ENCODE data around the gene MYPN. TPM values are rescaled to one million over a fixed set of nuclear protein-coding genes. Genes with fewer than 3 reads are reported as not detected.
"Not testable (repeated sequence)": the region's sequence is repeated elsewhere in the genome, so short reads cannot be mapped to it uniquely, and the experiment has no call there.

Gene MYPN
- total and polyA plus RNA-seq, 2 donors = 0.11 to 0.19 TPM

GRCh38 chr10:68235581-68235980, 126.3 kb downstream of the MYPN start:
- Histone ChIP-seq H3K9me3 (ENCODE audit: control insufficient read depth in 2 of 2, insufficient read depth in 1 of 2, low read length in 1 of 2) (no peaks in the 10 kb centered on the region), H3K36me3 (ENCODE audit: control insufficient read depth in 2 of 2, insufficient read depth in 2 of 2, low read length in 1 of 2) (no peaks in the 10 kb centered on the region), H3K27ac (ENCODE audit: low read depth in 1 of 2, low read length in 1 of 2) (no peak overlapping the region), H3K4me3 (ENCODE audit: low read length in 2 of 2) (no peak overlapping the region), H3K4me1 (ENCODE audit: control insufficient read depth in 2 of 2, insufficient read depth in 2 of 2, low read length in 2 of 2) (peaks cover 0 to 7% of the 10 kb centered on the region in 2 donors), H3K27me3 (ENCODE audit: control insufficient read depth in 2 of 2, insufficient read depth in 1 of 2, low read length in 1 of 2) (peaks cover 9 to 20% of the 10 kb centered on the region in 2 donors)
- no peak for DNase-seq (ENCODE audit: low read depth in 6 of 9, low spot score in 9 of 9)

DNA sequence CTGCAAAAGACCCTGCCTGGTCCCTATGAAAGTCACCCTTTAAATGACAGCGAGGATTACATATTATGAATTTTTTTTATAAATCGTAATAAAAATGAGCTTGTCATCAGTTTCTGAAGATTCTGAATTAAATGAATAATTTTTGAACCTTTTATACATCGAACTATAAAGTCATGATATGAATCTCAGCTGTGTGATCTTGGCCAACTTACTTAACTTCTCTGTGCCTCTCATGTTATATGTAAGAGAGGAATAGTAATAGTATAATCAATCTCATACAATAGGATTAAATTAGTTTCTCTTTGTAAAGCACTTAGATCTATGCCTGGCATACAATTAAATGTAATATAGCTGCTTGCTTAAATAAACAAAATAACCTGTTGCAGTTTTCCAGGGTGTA, 127.9 kb downstream of the MYPN start:
- no peak for DNase-seq (ENCODE audit: low read depth in 6 of 9, low spot score in 9 of 9)
- Histone ChIP-seq H3K27ac (ENCODE audit: low read depth in 1 of 2, low read length in 1 of 2) (no peak overlapping the region), H3K36me3 (ENCODE audit: control insufficient read depth in 2 of 2, insufficient read depth in 2 of 2, low read length in 1 of 2) (no peaks in the 10 kb centered on the region), H3K27me3 (ENCODE audit: control insufficient read depth in 2 of 2, insufficient read depth in 1 of 2, low read length in 1 of 2) (peaks cover 0 to 5% of the 10 kb centered on the region in 2 donors), H3K4me3 (ENCODE audit: low read length in 2 of 2) (no peak overlapping the region), H3K4me1 (ENCODE audit: control insufficient read depth in 2 of 2, insufficient read depth in 2 of 2, low read length in 2 of 2) (no peaks in the 10 kb centered on the region), H3K9me3 (ENCODE audit: control insufficient read depth in 2 of 2, insufficient read depth in 1 of 2, low read length in 1 of 2) (no peaks in the 10 kb centered on the region)
- WGBS = 98% methylated on average over 3 of the region's 3 CpGs

DNA sequence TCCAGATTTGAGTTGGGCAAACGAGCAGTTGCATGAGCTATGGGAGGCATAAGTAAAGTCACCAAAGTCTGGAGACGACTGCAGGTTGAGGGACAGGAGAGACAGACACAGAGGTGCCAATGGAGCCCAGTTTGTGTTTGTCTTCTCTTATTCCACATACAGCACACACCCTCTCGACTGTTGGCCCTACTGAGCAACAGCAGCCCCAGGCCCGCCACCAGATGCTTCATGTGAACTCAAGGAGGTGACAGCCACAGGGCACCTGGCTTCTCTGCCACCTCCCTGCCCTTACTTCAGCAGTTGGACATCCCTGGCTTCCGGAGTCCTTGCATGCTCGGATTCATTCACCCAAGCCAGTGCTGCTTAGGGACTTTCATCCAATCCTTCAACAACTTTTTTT, 129.1 kb downstream of the MYPN start:
- Histone ChIP-seq H3K27ac (ENCODE audit: low read depth in 1 of 2, low read length in 1 of 2) (no peak overlapping the region), H3K9me3 (ENCODE audit: control insufficient read depth in 2 of 2, insufficient read depth in 1 of 2, low read length in 1 of 2) (no peaks in the 10 kb centered on the region), H3K4me1 (ENCODE audit: control insufficient read depth in 2 of 2, insufficient read depth in 2 of 2, low read length in 2 of 2) (no peaks in the 10 kb centered on the region), H3K36me3 (ENCODE audit: control insufficient read depth in 2 of 2, insufficient read depth in 2 of 2, low read length in 1 of 2) (no peaks in the 10 kb centered on the region), H3K4me3 (ENCODE audit: low read length in 2 of 2) (no peak overlapping the region), H3K27me3 (ENCODE audit: control insufficient read depth in 2 of 2, insufficient read depth in 1 of 2, low read length in 1 of 2) (peaks cover 0 to 3% of the 10 kb centered on the region in 2 donors)
- no peak for DNase-seq (ENCODE audit: low read depth in 6 of 9, low spot score in 9 of 9)
- WGBS = 94% methylated on average over 6 of the region's 6 CpGs

- DNase-seq (ENCODE audit: low read depth in 6 of 9, low spot score in 9 of 9) = no peak
- Histone ChIP-seq H3K36me3 (ENCODE audit: control insufficient read depth in 2 of 2, insufficient read depth in 2 of 2, low read length in 1 of 2) (no peaks in the 10 kb centered on the region), H3K4me1 (ENCODE audit: control insufficient read depth in 2 of 2, insufficient read depth in 2 of 2, low read length in 2 of 2) (no peaks in the 10 kb centered on the region), H3K9me3 (ENCODE audit: control insufficient read depth in 2 of 2, insufficient read depth in 1 of 2, low read length in 1 of 2) (no peaks in the 10 kb centered on the region), H3K27ac (ENCODE audit: low read depth in 1 of 2, low read length in 1 of 2) (no peak overlapping the region), H3K4me3 (ENCODE audit: low read length in 2 of 2) (no peak overlapping the region), H3K27me3 (ENCODE audit: control insufficient read depth in 2 of 2, insufficient read depth in 1 of 2, low read length in 1 of 2) (no peaks in the 10 kb centered on the region)
- 98% methylated on average over 5 of the region's 5 CpGs for WGBS
These were observed 129.8 kb downstream of the MYPN start for GRCh38 chr10:68239069-68239468.

- Histone ChIP-seq H3K9me3 (ENCODE audit: control insufficient read depth in 2 of 2, insufficient read depth in 1 of 2, low read length in 1 of 2) (no peaks in the 10 kb centered on the region), H3K4me1 (ENCODE audit: control insufficient read depth in 2 of 2, insufficient read depth in 2 of 2, low read length in 2 of 2) (no peaks in the 10 kb centered on the region), H3K27ac (ENCODE audit: low read depth in 1 of 2, low read length in 1 of 2) (no peak overlapping the region), H3K4me3 (ENCODE audit: low read length in 2 of 2) (no peak overlapping the region), H3K27me3 (ENCODE audit: control insufficient read depth in 2 of 2, insufficient read depth in 1 of 2, low read length in 1 of 2) (no peaks in the 10 kb centered on the region), H3K36me3 (ENCODE audit: control insufficient read depth in 2 of 2, insufficient read depth in 2 of 2, low read length in 1 of 2) (no peaks in the 10 kb centered on the region)
- no peak for DNase-seq (ENCODE audit: low read depth in 6 of 9, low spot score in 9 of 9)
- 93% methylated on average over 5 of the region's 5 CpGs for WGBS
These were observed 130.4 kb downstream of the MYPN start for GRCh38 chr10:68239596-68240150.

- Histone ChIP-seq H3K4me3 (ENCODE audit: low read length in 2 of 2) (no peak overlapping the region), H3K27me3 (ENCODE audit: control insufficient read depth in 2 of 2, insufficient read depth in 1 of 2, low read length in 1 of 2) (no peaks in the 10 kb centered on the region), H3K4me1 (ENCODE audit: control insufficient read depth in 2 of 2, insufficient read depth in 2 of 2, low read length in 2 of 2) (no peaks in the 10 kb centered on the region), H3K36me3 (ENCODE audit: control insufficient read depth in 2 of 2, insufficient read depth in 2 of 2, low read length in 1 of 2) (no peaks in the 10 kb centered on the region), H3K9me3 (ENCODE audit: control insufficient read depth in 2 of 2, insufficient read depth in 1 of 2, low read length in 1 of 2) (no peaks in the 10 kb centered on the region), H3K27ac (ENCODE audit: low read depth in 1 of 2, low read length in 1 of 2) (no peak overlapping the region)
- no peak for DNase-seq (ENCODE audit: low read depth in 6 of 9, low spot score in 9 of 9)
- WGBS = 75% methylated on average over 2 of the region's 2 CpGs
These were observed 132.8 kb downstream of the MYPN start for GRCh38 chr10:68242051-68242450.

GRCh38 chr10:68246397-68246796, 137.1 kb downstream of the MYPN start:
- H3K27me3 ChIP-seq (ENCODE audit: control insufficient read depth in 2 of 2, insufficient read depth in 1 of 2, low read length in 1 of 2) = not testable (repeated sequence)

DNA sequence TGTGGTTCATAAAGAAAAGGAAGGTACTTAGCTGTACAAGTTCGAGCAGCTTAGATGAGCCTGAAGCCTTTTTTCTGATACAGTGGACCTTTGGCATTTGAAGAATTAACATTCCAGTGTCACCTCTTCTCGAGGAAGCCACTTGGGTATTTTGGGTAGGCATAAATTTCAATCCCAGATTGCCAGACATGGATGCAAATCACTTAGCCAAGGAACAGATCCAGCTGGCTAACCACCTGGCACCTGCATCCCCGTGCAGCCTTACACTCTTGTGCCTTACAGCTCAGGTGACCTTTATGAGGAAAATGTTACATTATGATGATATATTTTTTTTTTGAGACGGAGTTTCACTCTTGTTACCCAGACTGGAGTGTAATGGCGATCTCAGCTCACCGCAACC, 138.6 kb downstream of the MYPN start:
- DNase-seq (ENCODE audit: low read depth in 6 of 9, low spot score in 9 of 9) = no peak
- Histone ChIP-seq H3K4me1 (ENCODE audit: control insufficient read depth in 2 of 2, insufficient read depth in 2 of 2, low read length in 2 of 2) (no peaks in the 10 kb centered on the region), H3K27ac (ENCODE audit: low read depth in 1 of 2, low read length in 1 of 2) (no peak overlapping the region), H3K9me3 (ENCODE audit: control insufficient read depth in 2 of 2, insufficient read depth in 1 of 2, low read length in 1 of 2) (no peaks in the 10 kb centered on the region), H3K27me3 (ENCODE audit: control insufficient read depth in 2 of 2, insufficient read depth in 1 of 2, low read length in 1 of 2) (no peaks in the 10 kb centered on the region), H3K4me3 (ENCODE audit: low read length in 2 of 2) (no peak overlapping the region), H3K36me3 (ENCODE audit: control insufficient read depth in 2 of 2, insufficient read depth in 2 of 2, low read length in 1 of 2) (no peaks in the 10 kb centered on the region)
- WGBS = 96% methylated on average over 6 of the region's 6 CpGs

More at GRCh38 chr10:68246397-68246796, 137.1 kb downstream of the MYPN start:
- H3K27ac ChIP-seq (ENCODE audit: low read depth in 1 of 2, low read length in 1 of 2); H3K36me3 ChIP-seq (ENCODE audit: control insufficient read depth in 2 of 2, insufficient read depth in 2 of 2, low read length in 1 of 2); H3K4me3 ChIP-seq (ENCODE audit: low read length in 2 of 2); DNase-seq (ENCODE audit: low read depth in 6 of 9, low spot score in 9 of 9); H3K4me1 ChIP-seq (ENCODE audit: control insufficient read depth in 2 of 2, insufficient read depth in 2 of 2, low read length in 2 of 2); H3K9me3 ChIP-seq (ENCODE audit: control insufficient read depth in 2 of 2, insufficient read depth in 1 of 2, low read length in 1 of 2): not testable (repeated sequence)
- 93% methylated on average over 7 of the region's 7 CpGs for WGBS

GRCh38 chr10:68249297-68249696, 140.0 kb downstream of the MYPN start:
- Histone ChIP-seq H3K27ac (ENCODE audit: low read depth in 1 of 2, low read length in 1 of 2) (no peak overlapping the region), H3K9me3 (ENCODE audit: control insufficient read depth in 2 of 2, insufficient read depth in 1 of 2, low read length in 1 of 2) (no peaks in the 10 kb centered on the region), H3K27me3 (ENCODE audit: control insufficient read depth in 2 of 2, insufficient read depth in 1 of 2, low read length in 1 of 2) (no peaks in the 10 kb centered on the region), H3K4me1 (ENCODE audit: control insufficient read depth in 2 of 2, insufficient read depth in 2 of 2, low read length in 2 of 2) (no peaks in the 10 kb centered on the region), H3K4me3 (ENCODE audit: low read length in 2 of 2) (no peak overlapping the region), H3K36me3 (ENCODE audit: control insufficient read depth in 2 of 2, insufficient read depth in 2 of 2, low read length in 1 of 2) (no peaks in the 10 kb centered on the region)
- 97% methylated on average over 4 of the region's 4 CpGs for WGBS
- no peak for DNase-seq (ENCODE audit: low read depth in 6 of 9, low spot score in 9 of 9)

DNA sequence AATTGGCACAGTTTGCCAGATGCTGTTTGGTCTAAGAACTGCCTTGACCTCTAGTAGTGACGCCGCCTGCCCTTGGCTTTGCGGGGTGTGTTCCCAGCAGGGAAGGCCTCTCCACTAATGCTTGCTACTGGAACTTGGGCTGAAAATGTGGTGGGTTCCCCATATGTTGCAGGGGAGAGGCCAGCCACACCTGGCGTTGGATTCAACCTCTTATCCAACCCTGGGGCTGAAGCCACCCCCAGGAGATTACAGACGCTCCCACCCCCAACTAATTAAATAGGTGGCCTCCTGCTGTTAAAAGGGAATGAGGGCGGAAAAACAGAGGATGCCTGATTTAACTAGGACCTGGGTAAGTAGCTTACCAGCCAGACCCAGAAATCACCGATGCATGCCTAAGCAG, 141.9 kb downstream of the MYPN start:
- no peaks in the 10 kb centered on the region for H3K36me3 ChIP-seq (ENCODE audit: control insufficient read depth in 2 of 2, insufficient read depth in 2 of 2, low read length in 1 of 2)
- 98% methylated on average over 7 of the region's 7 CpGs for WGBS
- H3K4me1 ChIP-seq (ENCODE audit: control insufficient read depth in 2 of 2, insufficient read depth in 2 of 2, low read length in 2 of 2) = no peaks in the 10 kb centered on the region
- no peaks in the 10 kb centered on the region for H3K9me3 ChIP-seq (ENCODE audit: control insufficient read depth in 2 of 2, insufficient read depth in 1 of 2, low read length in 1 of 2)
- H3K27me3 ChIP-seq (ENCODE audit: control insufficient read depth in 2 of 2, insufficient read depth in 1 of 2, low read length in 1 of 2) = no peaks in the 10 kb centered on the region
- no peak for DNase-seq (ENCODE audit: low read depth in 6 of 9, low spot score in 9 of 9)
- H3K27ac ChIP-seq (ENCODE audit: low read depth in 1 of 2, low read length in 1 of 2) = no peak overlapping the region
- H3K4me3 ChIP-seq (ENCODE audit: low read length in 2 of 2) = no peak overlapping the region

Data from thymus (tissue), 11 donors.